HG03571 (cell line): ENCODE data around the gene HNF1B.
A peak's percentile ranks its signal among the peaks of the same experiment; 100 is the strongest.

Source experiments
- ATAC-seq: cut with Tn5 transposase; IDR thresholded peaks from one replicate; pipeline ENCODE4 v1.9.1; 2021; ENCODE audit not compliant: unreplicated experiment

The HNF1B gene

GRCh38 chr17:37674511-37674910, 70.3 kb downstream of the HNF1B start:
- ATAC-seq: no peak

- ATAC-seq: no peak
Measured at GRCh38 chr17:37673386-37673785, 71.5 kb downstream of the HNF1B start.

GRCh38 chr17:37672548-37673078, 72.2 kb downstream of the HNF1B start:
- ATAC-seq: no peak

DNA sequence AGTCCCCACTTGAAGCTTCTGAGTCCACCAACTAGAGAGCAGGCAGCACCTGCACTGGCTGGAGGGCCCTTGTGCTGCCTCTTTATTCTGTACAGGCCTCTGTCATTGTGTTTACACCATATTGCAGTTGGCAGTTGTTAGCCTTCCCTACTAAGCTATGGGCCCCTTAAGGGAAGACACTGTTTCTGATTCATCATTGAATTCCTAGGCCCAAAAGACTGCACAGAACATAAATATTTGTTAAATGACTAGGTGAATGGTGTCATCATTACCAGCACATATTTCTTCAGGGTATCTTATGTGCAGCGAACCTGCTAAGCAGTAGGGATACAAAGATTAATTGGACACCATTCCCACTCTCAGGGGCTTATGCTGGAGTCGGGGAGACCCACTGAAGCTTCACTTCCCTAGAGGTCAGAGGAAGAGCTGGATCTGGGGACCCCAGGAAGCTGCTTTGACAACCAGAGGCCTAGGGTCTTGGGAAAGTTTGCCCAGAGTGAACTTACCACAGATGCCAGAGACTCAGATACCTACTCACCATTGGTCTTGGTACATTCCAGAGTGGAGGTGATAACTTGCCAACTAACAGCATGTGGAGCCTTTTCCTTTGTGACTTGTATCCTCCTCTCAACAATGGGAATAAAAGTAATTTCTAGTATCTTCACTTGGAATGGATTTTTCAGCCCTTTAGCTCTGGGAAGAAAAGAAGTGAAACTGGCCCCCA, 72.9 kb downstream of the HNF1B start:
- no peak for ATAC-seq

GRCh38 chr17:37671028-37671823, 73.6 kb downstream of the HNF1B start:
- no peak for ATAC-seq

GRCh38 chr17:37667039-37667438, 77.8 kb downstream of the HNF1B start:
- ATAC-seq: no peak

DNA sequence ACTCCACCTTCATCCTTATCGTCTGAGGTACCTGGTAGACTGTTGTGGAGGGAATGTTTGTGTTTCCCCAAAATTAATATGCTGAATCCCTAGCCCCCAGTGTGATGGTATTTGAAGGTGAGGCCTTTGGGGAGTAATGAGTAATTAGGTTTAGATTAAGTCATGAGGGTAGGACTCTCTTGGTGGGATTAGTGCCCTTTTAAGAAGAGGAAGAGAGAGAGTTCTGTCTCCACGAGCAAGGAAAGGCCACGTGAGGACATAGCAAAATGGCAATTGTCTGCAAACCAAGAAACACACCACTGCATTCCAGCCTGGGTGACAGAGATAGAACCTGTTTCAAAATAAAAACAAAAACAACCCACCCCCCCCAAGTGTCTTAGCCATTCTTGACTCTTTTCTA, 80.6 kb downstream of the HNF1B start:
- no peak for ATAC-seq

GRCh38 chr17:37662353-37662752, 82.5 kb downstream of the HNF1B start:
- ATAC-seq: no peak

DNA sequence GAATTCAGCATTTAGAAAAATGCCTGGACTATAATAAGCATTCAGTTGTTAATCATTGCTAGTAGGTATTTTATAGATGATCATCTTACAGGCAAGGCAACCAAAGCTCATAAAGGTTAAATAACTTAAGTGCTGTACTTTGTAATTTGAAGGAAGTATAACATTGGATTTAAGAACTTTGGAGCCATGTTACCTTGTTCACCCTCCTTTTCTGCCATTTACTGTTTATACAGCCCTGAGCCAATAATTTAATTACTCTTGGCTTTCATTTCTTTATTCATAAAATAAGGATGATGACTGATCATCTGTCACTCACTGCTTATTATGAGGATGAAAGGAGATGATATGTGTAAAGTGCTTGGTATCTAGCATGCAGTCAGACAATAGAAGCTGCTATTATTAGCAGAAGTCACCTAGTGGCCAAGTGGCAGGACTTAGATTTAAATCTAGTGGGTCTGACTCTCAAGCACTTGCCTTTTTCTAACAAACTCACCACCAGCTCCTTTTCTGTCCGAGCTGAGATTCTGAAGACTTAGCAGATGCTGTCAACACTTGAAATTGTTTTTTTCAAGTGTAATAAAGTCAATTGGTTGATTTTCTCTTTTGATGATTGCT, 83.4 kb downstream of the HNF1B start:
- no peak for ATAC-seq

DNA sequence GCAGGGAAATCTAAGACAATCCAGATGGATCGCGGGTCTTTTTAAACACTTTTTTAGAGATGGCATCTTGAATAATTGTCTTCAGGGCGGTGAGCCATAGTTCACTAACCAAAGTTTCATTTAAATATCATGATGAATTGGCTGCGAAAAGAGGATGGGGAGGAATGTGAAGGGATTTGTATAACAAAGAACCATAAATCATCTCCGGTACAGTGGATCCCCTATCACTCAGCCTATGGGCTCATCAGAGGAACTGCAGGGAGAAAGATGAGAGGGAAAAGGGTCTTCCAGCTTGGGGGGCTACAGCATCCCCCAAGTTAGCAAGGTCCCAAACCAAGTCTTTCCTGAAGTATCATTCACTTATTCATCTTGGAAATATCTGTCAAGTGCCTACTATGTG, 84.9 kb downstream of the HNF1B start:
- ATAC-seq: no peak

DNA sequence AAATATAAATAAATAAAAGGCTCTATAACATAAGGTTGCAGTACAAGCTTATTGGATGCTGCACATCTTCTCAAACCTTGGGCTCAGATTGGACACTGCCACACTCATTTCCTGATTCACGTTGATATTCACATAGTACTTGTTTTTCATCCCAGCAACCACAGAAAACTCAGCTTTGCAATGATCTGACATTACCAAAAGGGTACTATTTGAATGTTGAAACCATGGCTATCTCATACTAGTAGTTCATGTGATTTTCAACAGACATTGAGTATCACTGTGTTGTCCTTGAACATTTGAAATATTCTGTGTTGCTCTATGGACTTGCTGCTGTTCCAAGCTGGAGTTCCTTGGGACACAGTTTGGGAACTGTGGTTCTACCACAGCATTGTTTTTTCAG, 87.7 kb downstream of the HNF1B start:
- no peak for ATAC-seq

DNA sequence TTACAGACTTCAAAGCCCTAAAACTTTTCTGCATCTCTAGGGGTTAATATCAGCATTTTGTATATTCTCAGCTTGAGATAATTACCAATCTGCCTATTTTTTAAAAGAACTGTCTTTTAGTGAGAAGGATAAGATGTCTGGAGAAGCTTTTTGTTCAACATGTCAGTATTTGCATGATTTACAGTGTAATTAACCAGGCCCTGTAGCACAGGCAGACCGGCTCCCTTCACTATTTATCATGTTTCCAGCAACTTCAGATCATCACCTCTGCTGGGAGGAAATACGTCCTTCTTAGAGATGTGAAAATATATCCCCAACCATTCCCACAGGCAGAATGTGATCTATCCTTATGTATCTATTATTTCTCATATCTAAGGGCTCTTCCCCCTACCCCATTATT, 93.0 kb downstream of the HNF1B start:
- no peak for ATAC-seq

DNA sequence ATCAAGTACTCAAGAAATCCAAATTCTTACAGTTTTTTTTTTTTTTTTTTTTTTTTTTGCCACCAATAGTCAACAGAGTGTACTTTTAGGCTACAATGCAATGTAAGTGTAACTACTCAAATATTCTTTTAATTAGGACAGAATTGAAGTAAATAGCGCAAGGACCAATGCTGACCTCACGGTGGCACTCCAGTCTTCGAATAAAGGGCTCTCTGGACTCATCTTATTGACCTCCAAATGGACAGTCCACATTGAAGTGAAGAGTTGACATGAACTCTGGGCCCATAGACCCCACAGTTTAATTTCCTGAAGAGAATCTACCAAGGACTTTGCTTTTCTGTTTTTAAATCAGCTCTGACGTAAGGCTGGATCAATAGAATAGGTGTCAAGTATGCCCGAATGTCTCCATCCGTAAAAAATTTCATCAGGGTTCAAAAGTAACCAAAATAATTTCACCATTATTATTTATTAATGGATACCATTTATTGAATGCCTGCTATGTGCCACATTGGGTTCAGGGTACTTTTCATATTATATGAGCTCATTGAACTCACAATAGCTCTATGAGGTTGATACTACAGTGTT, 94.3 kb downstream of the HNF1B start:
- ATAC-seq: no peak

GRCh38 chr17:37648555-37648954, 96.3 kb downstream of the HNF1B start:
- no peak for ATAC-seq

- no peak for ATAC-seq
Measured at GRCh38 chr17:37647856-37648255, 97.0 kb downstream of the HNF1B start.

DNA sequence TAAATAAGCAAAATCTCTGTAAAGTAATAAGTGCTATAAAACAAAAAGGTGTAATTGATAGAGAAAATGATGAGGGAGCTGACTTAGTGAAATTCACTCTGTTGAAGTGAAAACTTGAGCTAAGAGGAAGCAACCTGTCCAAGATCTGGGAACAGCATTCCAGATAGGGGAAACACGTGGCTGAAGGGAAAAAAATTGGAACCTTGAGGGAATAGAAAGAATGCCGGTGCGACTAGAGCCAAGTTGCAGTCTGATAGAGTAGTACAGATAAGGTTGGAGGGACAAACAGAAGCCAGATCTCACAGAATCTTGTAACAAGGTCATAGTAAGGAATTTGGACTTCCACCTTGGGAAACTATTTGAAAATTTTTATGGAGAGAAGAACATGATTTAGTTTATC, 101.0 kb downstream of the HNF1B start:
- no peak for ATAC-seq

- peak; percentile 85 for ATAC-seq
Measured at GRCh38 chr17:37643118-37643766, 101.6 kb downstream of the HNF1B start, which contains the start of gene DDX52. DDX52 (minus strand) TSS chr17:37643446; CDS start chr17:37643420, 26 bp downstream.

GRCh38 chr17:37642681-37643080, 102.2 kb downstream of the HNF1B start:
- ATAC-seq: no peak

DNA sequence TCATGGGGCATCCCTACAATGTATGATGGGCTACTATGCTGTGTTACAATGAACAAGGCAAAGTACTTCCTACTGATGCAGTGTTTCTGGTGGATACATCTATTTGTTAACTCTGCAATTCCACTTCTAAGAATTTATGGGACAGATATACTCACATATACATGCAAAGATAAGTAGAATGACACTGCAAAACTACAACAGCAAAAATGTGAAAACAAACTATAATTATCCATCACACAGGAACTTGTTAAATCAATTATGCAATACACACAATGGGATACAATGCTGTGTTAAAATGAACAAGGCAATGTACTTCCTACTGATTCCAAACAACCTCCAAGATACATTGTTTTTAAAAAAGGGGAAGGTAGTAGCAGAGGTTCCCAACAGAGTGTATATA, 104.8 kb downstream of the HNF1B start:
- ATAC-seq: no peak

GRCh38 chr17:37637956-37638355, 106.9 kb downstream of the HNF1B start:
- ATAC-seq: no peak
